GM21360 (cell line): ENCODE results near the gene CYP3A7.
"Not testable (repeated sequence)": the region's sequence is repeated elsewhere in the genome, so short reads cannot be mapped to it uniquely, and the experiment has no call there.

ENCODE experiments used
- ATAC-seq: cut with Tn5 transposase; IDR thresholded peaks from one replicate; pipeline ENCODE4 v1.9.1; 2021; ENCODE audit warnings: mild to moderate bottlenecking, moderate library complexity; ENCODE audit not compliant: unreplicated experiment

The CYP3A7 gene

DNA sequence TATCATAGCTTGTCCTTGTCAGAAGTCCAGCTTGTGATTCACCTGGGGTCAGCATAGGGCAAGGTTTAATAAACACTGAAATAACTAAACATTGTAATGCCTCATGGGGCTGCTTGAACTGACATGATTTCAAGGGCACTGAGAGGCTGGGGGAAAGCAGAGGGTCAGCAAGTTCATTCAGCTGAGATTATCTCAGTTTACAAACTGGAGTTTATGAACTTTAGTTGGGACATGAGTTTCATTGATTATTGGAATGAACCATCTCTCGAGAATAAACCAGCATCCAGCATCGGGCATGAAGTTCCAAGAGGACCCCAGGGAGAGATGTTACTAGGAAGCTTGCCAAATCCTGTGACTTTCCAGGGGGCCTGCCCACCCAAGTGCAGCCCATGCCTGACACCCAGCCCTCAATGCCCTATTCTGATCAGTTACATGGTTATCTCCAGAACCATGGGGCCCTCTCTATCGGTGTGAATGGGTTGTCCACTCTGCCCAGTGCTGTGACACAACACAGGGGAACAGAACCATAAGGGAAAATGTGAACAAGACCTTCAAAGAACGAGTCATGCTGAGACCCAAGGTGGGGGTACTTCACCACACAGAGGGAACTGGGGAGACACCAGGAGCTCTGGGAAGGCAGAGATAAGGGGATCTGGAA lies 7.9 kb upstream of the CYP3A7 start:
- ATAC-seq: no peak

DNA sequence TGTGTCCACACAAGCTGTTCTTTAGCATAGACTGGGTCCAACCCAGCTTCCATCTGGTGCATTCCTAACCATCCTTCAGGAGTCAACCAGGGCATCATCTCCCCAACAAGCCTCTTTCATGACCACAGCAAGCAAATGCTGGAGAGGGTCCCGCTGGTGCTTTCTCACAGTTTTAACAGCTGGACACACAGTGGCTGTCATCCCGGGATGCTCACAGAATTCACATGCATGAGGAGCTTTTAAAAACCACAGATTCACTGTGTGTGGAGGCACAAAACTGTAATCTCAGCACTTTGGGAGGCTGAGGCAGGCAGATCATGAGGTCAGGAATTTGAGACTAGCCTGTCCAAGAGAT lies 6.4 kb upstream of the CYP3A7 start:
- no peak for ATAC-seq

DNA sequence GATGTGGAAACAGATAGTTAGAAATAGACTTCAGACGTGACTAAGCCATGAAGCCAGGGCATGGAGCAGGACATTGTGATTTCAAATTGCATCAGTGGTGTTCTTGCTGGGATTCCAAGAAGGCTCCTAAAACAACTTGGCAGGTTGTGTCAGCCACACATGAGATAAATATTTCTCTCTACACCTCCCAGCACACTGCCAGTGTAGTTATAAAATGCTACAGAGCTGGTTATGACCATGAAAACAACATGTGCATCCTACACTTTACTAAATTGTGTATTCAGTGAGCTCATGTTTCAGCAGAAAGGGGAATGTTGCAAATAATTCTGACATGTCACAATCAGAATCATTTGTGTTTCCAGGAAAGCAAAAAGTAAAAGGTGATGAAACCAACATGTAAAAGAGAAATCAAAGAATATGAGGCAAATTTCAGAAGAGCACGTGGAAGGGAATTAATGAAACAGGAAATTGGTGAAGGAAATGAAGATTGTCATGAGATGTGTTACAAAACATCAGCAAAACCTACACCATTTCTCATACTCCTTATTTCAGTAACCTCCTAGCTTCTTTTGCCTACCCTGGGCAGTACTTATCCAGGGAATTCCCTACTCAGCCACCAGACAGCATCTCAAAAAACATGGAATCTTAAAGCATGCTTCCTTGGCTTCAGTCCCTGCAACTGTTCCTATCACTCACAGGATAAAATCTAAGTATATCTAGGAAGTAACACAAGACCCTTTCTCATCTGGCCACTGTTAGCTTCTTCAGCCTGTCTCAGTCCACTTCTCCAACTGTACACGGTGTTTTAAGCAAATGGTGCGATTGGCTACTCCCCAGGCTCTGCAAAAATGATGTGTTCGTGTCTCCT lies 5.8 kb upstream of the CYP3A7 start:
- no peak for ATAC-seq

DNA sequence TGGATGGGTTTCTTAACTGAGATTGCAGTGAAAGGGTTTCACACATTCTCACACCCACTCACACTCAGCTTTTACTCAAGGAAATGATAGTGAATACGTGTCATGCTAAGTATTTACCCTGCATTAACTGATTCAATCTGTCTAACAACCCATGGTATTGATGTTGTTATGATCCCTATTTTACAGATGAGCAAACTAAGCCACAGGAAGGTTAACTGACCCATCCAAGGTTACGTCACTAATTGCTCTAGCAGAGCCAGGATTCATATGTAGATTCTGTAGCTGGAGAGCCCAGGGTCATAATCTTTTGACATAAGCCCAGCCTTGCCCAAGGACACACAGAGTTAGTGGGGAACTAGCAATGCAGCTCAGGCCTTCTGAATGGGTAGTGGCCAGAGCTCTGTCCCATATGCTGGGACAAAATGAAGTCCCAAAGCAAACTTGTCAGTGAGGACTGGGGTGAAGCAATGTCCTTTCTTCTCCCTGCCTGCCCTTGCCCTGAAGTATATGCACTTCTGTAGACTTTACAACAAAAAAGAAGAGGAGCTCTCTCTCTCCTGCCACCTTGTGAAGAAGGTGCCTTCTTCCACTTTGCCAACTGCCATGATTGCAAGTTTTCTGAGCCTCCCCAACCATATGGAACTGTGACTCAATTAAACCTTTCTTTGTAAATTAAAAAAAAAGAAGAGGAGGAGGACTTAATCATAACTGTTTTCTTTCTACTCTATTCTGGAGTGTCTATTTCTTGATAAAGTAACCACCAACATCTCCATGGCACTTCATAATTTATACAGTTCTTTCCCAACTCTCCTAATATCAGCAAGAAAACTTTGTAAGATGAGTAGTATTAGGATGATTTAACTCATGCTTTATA lies 4.9 kb upstream of the CYP3A7 start:
- no peak for ATAC-seq

DNA sequence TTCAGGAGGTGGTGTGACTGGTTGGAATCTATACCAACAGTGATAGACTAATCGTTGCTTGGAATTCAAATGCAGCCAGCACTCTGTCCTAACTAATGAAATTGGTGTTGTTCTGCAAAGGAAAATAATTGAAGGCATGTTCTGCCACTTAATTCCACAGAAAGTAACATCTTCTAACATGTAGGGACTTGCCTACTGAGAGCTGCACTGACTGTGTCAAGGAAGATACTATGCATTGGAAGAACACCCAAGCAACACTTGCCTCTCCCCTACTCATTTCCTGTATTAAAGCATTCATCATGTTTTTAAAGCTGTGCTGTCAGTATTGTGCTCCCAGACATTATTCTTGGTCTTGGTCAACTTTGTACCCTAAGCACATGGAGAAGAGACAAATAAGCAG lies 2.7 kb upstream of the CYP3A7 start:
- ATAC-seq: no peak

DNA sequence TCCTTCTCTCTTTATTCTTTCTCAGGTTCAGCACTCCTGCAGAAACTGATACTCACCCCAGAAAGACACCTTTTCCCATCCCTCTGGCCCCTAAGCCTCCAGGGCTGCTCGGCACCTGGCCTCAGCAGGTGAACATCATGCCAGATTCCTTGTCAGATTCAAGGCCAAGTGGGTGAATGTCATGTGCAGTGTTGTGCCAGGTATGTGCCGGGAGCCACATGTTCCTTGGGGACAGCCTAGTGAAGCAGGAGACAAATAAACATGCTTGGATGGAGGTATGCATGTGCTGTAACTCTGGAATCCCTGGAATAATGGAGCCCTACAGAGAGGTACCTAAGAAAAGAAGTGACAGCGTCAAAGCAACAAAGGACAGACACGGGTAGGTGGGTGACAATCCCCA lies 1.7 kb upstream of the CYP3A7 start:
- not testable (repeated sequence) for ATAC-seq

DNA sequence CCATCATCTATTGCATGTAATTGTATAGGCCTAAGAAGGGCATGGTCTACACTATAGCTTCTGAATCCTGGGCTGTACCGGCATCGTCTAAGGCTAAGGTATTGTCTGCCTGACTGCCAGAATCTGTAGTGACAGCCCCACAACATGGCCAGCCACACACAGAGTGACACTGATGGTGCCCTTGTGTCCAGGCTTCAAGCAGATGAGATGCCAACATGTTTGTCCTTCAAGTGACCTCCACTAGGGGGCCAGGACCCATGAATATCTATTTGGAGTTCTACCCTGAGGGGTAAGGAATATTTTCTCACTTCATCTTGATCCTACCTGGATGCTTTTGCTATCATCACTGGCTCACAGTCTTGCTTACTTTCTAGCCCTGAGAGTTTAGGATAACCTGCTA lies 1.5 kb downstream of the CYP3A7 start:
- no peak for ATAC-seq

DNA sequence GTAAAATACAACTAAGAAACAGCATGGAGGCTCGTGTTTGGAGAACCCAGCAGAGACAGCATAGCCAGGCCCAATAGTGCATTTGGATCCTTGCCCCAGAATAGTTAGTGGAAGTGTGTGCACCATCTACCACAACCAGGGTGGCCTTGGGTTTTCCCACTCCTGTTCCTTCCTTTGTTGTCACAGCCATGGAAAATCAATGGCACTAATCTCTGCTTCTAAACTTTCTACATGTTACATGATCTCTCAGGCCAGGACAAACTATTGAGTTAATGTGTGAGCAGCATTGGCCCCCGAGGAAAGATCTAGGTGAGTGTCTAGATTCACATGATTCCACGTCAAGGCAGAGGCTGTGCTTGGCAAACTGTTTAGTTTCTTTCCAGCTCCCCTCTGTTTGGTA lies 2.0 kb downstream of the CYP3A7 start:
- no peak for ATAC-seq

DNA sequence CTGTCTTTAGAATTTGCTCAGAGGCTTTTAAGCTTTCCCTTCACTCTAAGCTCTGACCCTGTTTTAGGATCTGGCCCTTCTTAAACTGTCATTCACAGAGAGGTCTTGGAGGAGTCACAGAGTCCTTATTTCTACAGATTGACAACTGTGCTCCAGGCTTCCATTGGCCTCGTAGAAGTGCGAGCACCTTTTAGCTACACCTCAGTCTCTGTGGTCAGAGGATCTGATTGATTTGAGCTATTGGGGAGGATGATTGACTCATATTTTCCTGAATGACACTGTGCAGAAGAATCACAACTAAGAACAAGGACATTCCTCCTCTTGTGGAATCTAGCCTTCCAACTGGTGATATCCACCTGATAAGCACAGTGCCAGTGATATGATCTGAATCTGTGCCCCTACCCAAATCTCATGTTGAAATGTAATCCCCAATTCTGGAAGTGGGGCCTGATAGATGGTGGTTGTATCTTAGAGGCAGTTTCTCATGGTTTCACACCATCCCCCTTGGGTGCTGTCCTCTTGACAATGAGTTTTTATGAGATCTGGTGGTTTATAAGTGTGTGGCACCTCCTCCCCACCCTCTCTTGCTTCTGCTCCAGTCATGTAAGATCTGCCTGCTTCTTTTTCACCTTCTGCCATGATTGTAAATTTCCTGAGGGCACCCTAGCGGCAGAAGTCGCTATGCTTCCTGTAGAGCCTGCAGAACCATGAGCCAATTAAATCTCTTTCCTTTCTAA lies 3.2 kb downstream of the CYP3A7 start:
- no peak for ATAC-seq

DNA sequence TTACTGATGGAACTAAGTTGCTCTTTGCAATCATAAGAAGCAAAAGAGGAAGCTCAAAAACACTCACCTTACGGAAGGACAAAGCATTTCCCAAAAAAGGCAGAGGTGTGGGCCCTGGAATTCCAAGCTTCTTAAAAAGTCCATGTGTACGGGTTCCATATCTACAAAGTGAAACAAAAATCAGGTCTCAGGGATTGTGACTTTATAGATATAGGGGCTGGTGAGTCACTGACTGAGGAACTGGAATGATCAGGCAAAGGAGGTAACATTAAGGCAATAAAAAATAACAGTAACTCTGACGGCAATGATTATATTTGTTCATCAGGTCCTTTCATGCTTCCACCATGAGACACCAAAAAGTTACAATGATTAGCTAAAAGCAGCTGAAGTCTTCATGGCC lies 4.0 kb downstream of the CYP3A7 start:
- no peak for ATAC-seq

DNA sequence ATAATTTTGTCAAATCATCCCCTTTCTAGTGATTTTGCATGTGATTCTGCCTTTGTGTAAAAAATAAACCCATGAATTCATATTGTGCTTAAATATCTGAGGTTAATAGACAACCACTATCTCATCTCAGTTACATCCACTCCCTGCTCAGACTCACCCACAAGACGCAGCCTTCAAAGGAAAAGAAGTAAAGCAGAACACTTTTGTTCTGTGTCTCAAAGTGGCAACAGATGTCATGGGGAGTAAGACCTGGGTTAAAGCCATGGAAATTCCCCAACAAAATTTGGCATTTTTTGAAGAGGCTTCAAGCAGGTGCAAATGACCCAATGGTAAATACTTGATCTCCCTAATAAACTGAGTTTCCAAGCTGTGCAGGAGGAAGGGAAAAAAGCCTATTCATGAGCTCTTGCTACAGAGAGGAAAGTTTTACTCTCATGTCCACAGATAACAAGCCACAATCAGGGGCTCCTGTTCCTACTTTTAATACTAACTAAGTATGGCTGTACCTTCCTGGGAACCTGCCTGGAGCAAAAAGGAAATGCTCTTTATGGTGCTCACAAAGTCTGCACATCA lies 4.7 kb downstream of the CYP3A7 start:
- no peak for ATAC-seq

DNA sequence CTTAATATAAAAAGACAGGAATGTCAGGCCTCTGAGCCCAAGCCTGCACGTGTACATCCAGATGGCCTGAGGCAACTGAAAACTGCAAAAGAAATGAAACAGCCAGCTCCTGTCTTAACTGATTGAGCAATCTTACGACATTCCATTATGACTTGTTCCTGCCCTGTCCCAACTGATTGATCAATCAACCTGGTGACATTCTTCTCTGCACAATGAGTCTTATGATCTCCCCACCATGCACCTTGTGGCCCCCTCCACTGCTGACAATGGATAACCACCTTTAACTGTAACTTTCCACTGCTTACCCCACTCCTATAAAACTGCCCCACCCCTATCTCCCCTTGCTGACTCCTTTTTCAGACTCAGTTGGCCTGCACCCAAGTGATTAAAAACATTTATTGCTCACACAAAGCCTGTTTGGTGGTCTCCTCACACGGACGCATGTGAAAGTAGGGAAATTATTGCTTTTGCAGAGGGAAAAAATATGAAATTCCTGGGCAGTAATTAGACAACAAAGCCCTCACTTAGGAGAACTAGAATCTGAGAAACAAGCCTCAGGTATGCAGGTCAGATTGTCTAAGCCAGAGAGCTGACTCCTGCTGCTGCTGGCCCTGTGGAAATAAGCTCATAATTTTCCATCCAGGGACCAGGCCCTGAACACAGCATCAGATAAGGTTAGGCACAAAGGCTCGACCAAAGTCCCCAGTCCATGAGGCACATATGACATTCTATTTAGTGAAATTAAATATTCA lies 5.3 kb downstream of the CYP3A7 start:
- no peak for ATAC-seq

DNA sequence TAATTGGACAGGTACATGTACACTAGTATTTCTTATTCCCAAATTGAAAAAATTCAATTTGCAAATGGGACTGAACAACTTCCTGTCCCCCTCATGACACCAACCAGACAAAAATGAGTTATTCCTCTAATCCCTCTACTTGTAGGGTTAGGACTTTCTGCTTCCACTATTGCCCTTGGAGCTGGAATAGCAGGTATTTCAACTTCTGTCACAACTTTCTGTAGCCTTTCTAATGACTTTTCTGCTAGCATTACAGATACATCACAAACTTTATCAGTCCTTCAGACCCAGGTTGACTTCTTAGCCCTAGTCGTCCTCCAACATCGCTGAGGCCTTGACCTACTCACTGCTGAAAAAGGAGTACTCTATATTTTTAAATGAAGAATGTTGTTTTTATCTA lies 6.4 kb downstream of the CYP3A7 start:
- no peak for ATAC-seq

DNA sequence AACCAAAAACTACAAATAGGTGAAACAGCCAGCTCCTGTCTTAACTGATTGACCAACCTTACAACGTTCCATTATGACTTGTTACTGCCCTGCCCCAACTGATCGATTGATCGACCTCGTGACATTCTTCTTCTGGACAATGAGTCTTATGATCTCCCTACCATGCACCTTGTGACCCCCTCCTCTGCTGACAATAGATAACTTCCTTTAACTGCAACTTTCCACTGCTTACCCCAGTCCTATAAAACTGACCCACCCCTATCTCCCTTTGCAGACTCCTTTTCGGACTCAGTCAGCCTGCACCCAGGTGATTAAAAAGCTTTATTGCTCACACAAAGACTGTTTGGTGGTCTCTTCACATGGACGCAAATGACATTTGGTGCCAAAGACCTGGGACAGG lies 11.8 kb downstream of the CYP3A7 start:
- ATAC-seq: not testable (repeated sequence)

DNA sequence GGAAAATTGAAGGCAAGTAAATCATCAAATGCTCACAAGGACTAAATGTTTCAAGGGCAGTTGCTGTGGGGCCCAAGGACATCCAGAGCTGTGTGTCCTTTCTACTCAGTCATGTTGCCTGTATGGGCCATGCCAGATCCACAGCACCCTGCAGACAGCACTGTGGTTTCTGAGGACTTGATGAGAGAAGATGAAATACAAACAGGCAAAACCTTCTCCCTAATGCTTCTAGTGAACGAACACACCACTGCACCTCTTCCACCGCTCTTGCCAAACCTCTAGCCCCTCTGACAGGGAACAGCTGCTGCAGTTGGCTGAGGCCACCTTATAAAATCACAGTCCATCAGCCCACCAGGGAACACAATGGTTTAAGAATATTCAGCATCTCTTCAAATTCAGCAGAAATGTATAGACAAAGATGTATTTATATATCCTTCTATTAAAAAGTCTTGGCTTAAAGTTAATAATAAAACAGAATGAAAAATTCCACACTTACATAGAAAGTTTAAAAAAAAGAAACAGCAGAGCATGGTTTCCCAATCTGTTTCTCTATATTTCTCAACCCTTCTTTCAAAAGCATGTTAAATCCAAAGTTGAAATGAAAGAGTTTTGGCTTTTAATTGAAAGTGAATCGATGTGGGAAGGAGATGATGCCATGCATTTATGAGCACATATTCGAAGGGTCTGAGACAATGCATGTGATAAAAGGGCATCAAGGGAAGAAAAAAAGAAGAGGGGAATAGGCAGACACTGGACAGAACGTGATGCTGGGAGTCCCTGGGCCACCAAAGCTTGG lies 14.0 kb downstream of the CYP3A7 start:
- no peak for ATAC-seq

DNA sequence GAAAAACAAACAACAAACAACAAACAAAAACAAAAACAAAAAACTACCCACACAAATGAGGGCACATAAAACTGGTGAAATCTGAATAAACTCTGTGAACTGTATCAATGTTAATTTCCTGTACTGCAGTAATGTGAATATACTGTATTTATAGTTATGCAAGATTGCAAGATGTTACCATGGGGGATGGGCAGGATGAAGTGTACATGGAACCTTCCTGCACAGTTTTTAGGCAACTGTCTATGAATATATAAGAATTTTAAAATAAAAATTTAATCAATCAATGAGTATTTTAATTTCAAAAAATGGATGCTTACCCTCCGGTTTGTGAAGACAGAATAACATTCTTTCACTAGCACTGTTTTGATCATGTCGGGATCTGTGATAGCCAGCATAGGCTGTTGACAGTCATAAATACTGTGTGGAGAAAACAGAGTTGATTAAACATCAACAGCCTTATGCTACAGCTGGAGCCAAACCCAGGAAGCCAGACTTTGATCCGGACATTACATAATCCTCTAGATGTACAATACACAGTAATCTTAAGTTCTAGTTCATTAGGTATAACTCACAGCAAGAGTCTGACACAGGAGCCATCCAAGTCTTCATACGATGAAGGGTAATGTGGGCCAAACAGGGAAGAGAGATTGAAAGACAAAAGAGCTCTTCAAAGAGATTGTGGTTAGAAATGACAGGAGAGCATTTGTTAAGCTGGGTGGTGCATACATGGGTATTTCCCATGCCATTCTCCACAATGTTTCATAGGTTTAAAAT lies 14.8 kb downstream of the CYP3A7 start:
- no peak for ATAC-seq

DNA sequence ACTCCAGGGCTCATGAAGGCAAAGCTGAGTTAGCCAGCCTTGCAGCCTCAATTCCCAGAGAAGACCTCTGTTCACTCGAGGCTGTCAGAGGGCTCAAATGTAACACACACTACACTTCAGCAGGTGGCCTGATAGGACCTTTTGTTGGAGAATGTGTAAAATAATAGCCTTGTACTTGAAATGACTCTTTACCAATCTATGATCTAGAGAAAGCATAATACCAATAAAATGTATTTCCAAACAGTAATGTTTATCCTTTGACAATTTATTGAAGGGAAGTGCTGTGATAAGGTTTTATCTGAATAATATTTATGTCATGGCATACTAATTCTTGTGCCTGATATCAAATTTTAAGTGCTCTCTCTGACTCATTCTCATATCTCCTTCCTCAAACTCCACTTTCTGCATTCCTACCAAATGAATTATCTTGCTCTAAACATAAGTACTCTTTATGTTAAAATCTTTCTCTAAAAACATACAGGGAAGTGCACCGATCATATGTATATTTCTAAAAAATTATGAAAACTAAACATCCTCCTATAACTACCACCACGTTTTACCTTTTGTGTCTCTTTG lies 20.9 kb downstream of the CYP3A7 start:
- ATAC-seq: no peak
